ENCODE results near the gene KSR1.
"Not testable (repeated sequence)": the region's sequence is repeated elsewhere in the genome, so short reads cannot be mapped to it uniquely, and the experiment has no call there.

Gene KSR1

GRCh38 chr17:27427166-27427862, 28.9 kb upstream of the KSR1 start:
- not testable (repeated sequence) for DNase-seq

GRCh38 chr17:27428781-27429505, 27.3 kb upstream of the KSR1 start:
- DNase-seq, result no peak

- DNase-seq, result no peak
Measured at GRCh38 chr17:27429666-27430382, 26.4 kb upstream of the KSR1 start.

GRCh38 chr17:27430383-27430840, 25.8 kb upstream of the KSR1 start:
- no peak for DNase-seq

- DNase-seq, result no peak
Measured at GRCh38 chr17:27430882-27431491, 25.3 kb upstream of the KSR1 start.

GRCh38 chr17:27433521-27433920, 22.7 kb upstream of the KSR1 start:
- no peak for DNase-seq

- not testable (repeated sequence) for DNase-seq
Measured at GRCh38 chr17:27435431-27436070, 20.7 kb upstream of the KSR1 start.

DNA sequence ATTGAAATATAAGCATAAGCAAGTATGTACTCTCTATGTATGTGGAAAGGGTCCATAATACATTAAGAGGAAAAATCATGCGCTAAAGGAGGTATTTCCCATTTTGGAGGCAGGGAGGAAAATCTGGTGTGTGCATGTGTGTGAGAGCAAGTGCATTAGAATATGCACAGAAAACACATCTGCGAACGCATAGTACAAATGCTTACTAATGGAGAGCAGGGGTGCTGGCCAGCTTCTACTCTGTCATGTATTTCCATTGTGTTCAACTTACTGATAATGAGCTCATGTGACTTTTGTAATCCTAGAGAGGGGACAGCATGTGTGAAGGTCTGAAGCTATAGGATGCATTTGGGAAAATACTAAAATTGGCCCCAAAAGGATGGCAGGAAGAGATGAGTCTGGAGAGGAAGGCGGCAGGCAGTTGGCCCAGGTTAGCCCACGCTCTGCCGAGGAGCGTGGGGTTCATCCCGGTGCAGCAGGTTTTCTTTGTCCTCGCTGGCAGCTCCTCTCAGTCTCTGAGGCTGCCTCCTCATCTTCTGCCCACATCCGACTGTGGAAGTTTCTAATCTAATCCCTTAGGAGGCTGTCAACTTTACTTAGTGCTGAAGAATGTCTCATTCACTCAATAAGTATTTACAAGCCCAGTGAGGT, 17.8 kb upstream of the KSR1 start:
- no peak for DNase-seq

DNA sequence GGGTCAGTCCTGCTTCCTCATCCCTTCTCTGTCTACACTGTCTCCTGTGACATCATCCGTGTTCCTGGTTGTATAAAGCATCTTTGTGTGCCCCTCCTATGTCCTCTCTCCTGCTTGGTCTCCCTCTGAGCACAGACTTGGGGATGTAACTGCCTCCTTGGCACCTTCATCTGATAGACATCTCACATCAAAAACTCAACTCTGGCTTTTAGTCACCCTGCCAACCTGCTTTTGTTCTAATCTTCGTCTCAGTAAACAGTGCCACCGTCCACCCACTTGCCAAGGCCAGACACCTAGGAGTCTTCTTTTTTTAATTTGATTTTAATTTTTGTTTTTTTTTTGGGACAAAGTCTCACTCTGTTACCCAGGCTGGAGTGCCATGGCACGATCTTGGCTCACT, 16.9 kb upstream of the KSR1 start:
- DNase-seq, result no peak

GRCh38 chr17:27442702-27443101, 13.5 kb upstream of the KSR1 start:
- DNase-seq, result no peak

DNA sequence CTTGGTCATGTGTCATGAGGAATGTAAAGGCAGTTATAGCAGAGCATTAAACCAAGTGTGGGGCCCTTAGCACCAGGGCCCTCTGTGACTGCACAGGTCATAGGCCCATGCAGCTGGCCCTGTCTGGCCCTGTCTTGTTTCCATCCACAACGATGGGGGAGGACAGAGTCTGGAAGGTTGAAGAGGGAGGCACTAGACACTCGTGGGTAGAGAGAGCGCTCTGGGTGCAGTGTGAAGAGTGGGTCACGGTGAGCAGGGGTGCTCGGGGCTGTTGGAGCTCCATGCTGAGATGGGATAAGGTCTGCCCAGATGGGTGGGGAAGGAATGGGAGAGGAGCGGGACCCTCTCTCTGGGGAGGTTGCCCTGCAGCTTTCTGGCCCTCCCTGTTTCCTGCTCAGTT, 12.8 kb upstream of the KSR1 start:
- DNase-seq, result no peak

DNA sequence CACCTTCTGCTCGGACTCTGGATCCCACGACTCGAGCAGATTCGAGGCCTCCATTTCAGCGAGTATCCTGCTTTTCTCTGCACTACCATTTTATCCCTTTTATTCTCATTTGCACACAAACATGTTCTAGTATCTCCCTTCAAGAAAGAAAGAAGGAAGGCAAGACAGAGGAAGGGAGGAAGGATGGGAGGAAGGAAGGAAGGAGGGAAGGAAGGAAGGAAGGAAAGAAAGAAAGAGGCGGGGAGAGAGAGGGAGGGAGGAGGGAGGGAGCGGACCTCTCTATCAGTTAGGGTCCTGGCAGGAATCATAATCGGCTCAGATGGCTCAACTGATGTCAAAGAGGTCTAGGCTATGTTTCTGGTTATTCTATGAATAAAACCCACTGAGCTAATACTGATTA, 10.3 kb upstream of the KSR1 start:
- no peak for DNase-seq

DNA sequence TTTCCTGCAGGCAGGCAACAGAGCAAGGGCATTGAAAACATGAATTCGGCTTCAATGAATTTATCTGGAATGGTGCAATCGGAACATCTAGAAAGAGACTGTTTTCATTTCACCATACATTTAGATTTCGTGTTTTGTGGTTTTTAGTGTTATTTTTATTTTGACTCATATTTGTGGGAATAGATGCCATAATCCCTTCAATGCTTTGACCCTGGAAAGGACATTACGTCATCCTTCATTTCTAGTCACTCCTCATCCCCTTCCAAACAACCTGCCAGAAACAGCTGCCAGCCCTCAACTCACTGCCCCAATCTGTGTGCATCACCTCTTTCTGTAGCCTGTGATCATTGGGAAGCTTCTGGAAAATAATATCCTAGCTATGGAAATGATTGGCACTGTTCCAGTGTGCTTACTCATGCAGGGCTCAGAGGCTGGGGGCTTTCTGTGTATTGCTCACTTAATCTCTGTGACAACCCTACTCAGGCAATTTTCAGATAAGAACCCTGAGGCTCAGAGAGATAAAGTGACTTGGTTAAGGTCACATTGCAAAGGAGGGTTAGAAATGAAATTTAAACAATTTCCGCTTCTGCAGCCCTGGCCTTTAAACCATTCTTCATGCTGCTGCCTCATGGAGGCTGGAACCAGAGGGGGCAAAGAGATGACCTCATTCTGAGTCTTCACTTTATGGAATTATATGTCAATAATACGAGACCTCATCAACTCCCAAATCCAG, 9.5 kb upstream of the KSR1 start:
- DNase-seq, result no peak

DNA sequence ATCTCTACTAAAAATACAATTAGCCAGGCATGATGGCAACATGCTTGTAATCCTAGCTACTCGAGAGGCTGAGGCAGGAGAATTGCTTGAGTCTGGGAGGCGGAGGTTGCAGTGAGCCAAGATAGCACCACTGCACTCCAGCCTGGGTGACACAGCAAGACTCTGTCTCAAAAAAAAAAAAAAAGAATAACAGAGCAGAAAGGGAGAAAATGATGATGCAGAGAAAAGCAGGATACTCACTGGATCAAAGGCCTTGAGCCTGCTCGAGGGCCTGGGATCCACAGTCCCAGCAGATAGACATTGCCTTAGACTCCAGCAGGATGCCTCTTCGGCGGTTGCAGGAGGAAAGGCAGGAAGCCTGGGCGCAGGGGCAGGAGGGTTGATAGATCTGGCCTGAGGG, 7.7 kb upstream of the KSR1 start:
- not testable (repeated sequence) for DNase-seq

DNA sequence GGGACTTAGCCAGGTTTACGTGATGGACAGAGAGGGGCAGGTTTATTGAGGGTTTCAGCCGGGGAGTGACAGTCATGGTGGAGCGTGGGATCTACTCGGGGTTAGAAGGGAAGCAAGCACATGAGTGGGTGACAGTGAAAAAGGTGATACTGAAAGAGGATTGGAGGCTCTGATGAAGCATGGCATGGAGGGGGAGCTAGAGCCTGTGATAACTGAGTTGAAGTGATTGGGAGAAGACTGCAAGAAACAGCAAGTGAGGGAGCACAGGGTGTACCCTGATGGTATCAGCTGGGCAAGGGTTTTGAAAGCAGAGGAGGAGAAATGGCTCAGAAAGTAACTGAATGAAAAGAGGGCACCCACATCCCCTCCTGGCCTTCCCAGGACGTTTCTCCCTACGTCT, 6.7 kb upstream of the KSR1 start:
- no peak for DNase-seq

GRCh38 chr17:27449988-27450387, 6.3 kb upstream of the KSR1 start:
- no peak for DNase-seq

DNA sequence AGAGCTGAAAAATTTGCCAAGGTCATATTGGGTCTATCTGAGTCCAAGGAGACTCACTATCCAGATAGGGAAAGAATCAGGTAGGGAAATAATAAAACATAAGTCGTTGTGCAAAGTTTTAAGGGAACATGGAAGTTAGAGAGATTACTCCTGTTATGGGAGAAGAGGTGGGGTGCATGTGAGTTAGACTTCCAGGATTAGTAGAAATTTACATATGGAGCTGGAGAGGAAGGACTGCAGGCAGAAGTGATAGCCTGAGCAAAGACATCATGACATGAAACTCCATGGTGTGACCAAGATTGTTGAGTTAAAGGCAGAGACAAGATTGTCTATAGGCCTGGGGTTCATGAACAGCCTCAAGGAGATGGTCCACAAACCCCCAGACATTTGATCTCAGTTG, 5.8 kb upstream of the KSR1 start:
- no peak for DNase-seq

DNA sequence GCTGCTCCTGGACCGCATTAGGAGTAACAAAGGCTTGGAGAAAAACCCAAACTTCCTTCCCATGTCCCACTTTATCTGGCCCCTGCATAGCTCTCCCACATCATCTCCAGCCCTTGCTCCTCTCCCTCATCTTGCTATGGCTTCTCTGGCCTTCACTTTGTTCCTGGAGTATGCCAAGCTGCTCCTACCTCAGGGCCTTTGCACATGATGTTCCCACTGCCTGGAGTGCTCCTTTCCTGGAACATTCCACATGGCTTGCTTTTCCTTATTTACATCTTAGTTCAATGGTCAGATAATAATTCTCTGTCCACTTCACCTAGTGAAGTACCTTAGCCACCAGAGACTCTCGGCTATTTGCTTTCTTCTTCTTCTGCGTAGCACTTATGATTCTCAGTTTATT, 4.3 kb upstream of the KSR1 start:
- no peak for DNase-seq

- no peak for DNase-seq
Measured at GRCh38 chr17:27452828-27453227, 3.4 kb upstream of the KSR1 start.

- DNase-seq, result no peak
Measured at GRCh38 chr17:27453471-27453870, 2.8 kb upstream of the KSR1 start.

- no peak for DNase-seq
Measured at GRCh38 chr17:27454089-27454488, 2.2 kb upstream of the KSR1 start.

Measured in activated CD8-positive, alpha-beta memory T cell treated with anti-CD3 and anti-CD28 coated beads, Interleukin-2, amount 50 U/mL, for 48 hours (primary cell).